Thymus (tissue), 11 donors: ENCODE measurements around the gene TK1. TPM values are rescaled to one million over a fixed set of nuclear protein-coding genes. Genes with fewer than 3 reads are reported as not detected.

Experiments used
- DNase-seq, 9 donors: peaks; one replicate each; pipeline ENCODE4 v3.0.0-alpha.2; 2013; ENCODE audit warnings: low spot score in 9 of 9, low read depth in 6 of 9, missing footprints in 1 of 9
- H3K27ac ChIP-seq, 2 donors: one replicate each; pipeline ENCODE4 v1.5.1; 2013; ENCODE audit warnings: control low read depth in 1 of 2, low read depth in 1 of 2, low read length in 1 of 2, mild to moderate bottlenecking in 1 of 2, moderate library complexity in 1 of 2
- H3K27me3 ChIP-seq, 2 donors: one replicate each; pipeline ENCODE4 v1.5.1; 2013; ENCODE audit warnings: low read length in 1 of 2; ENCODE audit not compliant: control insufficient read depth in 2 of 2, insufficient read depth in 1 of 2
- H3K36me3 ChIP-seq, 2 donors: one replicate each; pipeline ENCODE4 v1.5.1; 2013; ENCODE audit warnings: low read length in 1 of 2, mild to moderate bottlenecking in 1 of 2, moderate library complexity in 1 of 2; ENCODE audit not compliant: control insufficient read depth in 2 of 2, insufficient read depth in 2 of 2
- H3K4me1 ChIP-seq, 2 donors: one replicate each; pipeline ENCODE4 v1.5.1; 2013; ENCODE audit warnings: low read length in 2 of 2; ENCODE audit not compliant: control insufficient read depth in 2 of 2, insufficient read depth in 2 of 2
- H3K4me3 ChIP-seq, 2 donors: one replicate each; pipeline ENCODE4 v1.5.1; 2013; ENCODE audit warnings: low read length in 2 of 2, control low read depth in 1 of 2, mild to moderate bottlenecking in 1 of 2
- H3K9me3 ChIP-seq, 2 donors: one replicate each; pipeline ENCODE4 v1.5.1; 2013; ENCODE audit warnings: low read length in 1 of 2, mild to moderate bottlenecking in 1 of 2; ENCODE audit not compliant: control insufficient read depth in 2 of 2, insufficient read depth in 1 of 2
- WGBS: extraction: QIAGEN DNeasy Blood & Tissue Kit; methylation state at CpG from one replicate; pipeline ENCODE4 v1.1.7; 2013; 5-methylcytosine and 5-hydroxymethylcytosine counted together
- polyA plus RNA-seq: library from polyadenylated mRNA; stranded (reverse); fragments of 200-250 nt; gene quantifications from one replicate; pipeline ENCODE4 v1.2.3, GENCODE V29; 2013
- total RNA-seq: library from RNA; stranded (reverse); fragments of 120-200 nt; gene quantifications from one replicate; pipeline ENCODE4 v1.2.4, GENCODE V29; 2013
- donor health status: healthy.

The TK1 gene
- total and polyA plus RNA-seq, 2 donors, result 3.8 to 32.3 TPM

DNA sequence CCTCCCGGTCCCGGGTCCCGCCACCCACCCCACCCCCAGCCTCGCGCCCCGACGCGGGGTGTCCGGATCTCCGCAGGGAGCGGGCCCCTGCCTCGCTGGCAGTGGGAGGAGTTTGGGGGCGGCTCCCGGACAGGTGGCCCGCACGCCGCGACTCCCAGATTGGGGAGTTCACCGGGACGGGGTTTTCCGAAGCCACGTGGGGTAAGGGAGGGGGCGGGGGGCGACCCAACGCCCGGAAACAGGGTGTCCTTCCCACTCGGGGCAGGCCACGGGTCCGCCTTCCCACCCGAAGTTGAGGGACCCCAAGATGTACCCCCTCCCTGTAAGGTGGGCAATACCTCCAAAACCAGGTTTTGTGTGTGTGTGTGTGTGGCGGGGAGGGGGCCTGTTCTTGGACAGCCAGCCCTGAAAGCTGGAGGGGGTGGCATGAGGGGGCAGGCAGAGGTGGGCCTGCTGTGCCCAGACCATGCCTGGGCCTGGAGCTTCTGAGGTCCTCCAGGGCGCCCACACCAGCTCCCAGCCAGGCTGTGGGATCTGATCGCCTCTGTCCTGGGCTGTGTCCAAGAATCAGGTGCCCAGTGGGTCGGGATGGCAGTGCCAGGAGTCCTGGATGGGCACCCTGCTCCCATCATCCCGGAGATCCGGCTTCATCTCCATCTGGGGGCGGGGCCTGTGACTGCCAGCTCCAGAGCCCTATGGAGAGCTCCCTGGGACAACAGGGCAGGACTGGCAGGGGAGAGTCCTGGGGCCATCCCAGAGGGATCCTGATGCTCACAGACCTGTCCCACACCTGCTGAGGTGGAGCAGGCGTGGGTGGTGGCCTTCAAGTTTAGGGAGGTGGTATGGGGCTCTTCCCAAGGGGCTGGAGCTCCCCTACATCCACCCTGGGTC is 17.7 kb downstream of the TK1 start:
- peaks cover 7 to 54% of the 10 kb centered on the region in 2 donors for H3K4me1 ChIP-seq
- WGBS, result 17% methylated on average over 38 of the region's 38 CpGs
- H3K36me3 ChIP-seq, result peaks cover 15 to 28% of the 10 kb centered on the region in 2 donors
- H3K27me3 ChIP-seq, result no peaks in the 10 kb centered on the region
- peak in 1 of 9 donors; percentile 40 for DNase-seq
- peak overlapping the region; percentile 62 to 88 for H3K27ac ChIP-seq
- H3K4me3 ChIP-seq, result peak overlapping the region; percentile 55 to 75
- H3K9me3 ChIP-seq, result no peaks in the 10 kb centered on the region

DNA sequence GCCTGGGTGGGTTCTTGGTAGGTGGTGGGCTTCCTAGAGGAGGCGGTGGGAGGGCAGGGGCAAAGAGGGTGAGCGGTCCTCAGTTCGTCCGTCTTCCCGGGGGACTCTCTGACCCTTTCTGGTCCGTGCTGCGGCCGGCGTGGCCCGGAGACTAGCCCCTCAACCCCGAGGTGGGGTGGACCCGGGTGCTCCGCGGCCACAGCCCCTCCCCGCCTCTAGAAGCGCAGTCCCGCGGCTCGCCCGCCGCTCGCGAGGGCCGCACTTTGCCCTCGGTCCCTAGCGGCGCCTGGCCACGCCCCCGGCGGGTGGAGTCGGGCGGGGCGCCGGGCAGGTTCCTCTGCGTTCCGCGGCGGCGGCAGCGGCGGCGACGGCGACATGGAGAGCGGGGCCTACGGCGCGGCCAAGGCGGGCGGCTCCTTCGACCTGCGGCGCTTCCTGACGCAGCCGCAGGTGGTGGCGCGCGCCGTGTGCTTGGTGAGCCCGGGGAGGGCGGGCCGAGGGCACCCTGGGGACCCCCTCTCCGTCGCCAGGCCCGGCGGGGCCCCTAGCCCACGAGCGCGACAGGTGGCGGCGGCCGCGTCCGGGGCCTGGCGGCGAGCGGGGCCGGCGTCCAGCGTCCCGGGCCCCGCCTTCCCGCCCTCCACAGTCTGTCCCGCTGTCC is 18.5 kb downstream of the TK1 start, which contains the start of gene SYNGR2:
Gene SYNGR2, plus strand, starts transcription at position 340 of the 661 bp plus-strand sequence. Its CDS starts 36 bp downstream, at position 376.
- Histone ChIP-seq H3K27ac (peak within 1 kb of the TSS; percentile 62 to 88), H3K9me3 (no peaks in the 10 kb centered on the region), H3K4me1 (peaks cover 7 to 46% of the 10 kb centered on the region in 2 donors), H3K27me3 (no peaks in the 10 kb centered on the region), H3K4me3 (peak within 1 kb of the TSS; percentile 55 to 75), H3K36me3 (peaks cover 14 to 20% of the 10 kb centered on the region in 2 donors)
- peak in 8 of 9 donors; percentile 66 to 92 (median 76) for DNase-seq
- under 1% methylated on average over 84 of the region's 84 CpGs for WGBS

DNA sequence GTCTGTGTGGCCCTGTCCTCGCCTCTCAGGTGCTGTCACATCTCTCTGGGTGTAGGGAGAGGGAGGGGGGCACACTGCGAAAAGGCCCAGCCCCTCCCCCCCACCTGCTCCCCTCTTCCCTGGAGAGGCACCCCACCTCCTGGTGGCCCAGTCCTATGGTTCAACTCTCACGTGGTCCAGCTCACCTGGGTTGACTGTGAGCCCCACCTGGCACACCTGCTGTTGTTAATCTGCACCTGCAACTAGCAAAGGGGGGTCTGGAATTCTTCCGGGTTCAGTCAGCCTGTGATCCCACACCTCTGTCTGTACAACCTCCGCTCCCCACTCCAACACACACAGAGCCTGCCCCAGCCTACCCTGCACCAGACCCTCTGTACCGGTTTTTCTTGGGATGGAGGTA is 20.4 kb downstream of the TK1 start:
- Histone ChIP-seq H3K4me1 (peaks cover 7 to 27% of the 10 kb centered on the region in 2 donors), H3K9me3 (no peaks in the 10 kb centered on the region), H3K27ac (no peak overlapping the region), H3K36me3 (peaks cover 3 to 4% of the 10 kb centered on the region in 2 donors), H3K27me3 (no peaks in the 10 kb centered on the region), H3K4me3 (no peak overlapping the region)
- 78% methylated on average over 6 of the region's 6 CpGs for WGBS
- no peak for DNase-seq

DNA sequence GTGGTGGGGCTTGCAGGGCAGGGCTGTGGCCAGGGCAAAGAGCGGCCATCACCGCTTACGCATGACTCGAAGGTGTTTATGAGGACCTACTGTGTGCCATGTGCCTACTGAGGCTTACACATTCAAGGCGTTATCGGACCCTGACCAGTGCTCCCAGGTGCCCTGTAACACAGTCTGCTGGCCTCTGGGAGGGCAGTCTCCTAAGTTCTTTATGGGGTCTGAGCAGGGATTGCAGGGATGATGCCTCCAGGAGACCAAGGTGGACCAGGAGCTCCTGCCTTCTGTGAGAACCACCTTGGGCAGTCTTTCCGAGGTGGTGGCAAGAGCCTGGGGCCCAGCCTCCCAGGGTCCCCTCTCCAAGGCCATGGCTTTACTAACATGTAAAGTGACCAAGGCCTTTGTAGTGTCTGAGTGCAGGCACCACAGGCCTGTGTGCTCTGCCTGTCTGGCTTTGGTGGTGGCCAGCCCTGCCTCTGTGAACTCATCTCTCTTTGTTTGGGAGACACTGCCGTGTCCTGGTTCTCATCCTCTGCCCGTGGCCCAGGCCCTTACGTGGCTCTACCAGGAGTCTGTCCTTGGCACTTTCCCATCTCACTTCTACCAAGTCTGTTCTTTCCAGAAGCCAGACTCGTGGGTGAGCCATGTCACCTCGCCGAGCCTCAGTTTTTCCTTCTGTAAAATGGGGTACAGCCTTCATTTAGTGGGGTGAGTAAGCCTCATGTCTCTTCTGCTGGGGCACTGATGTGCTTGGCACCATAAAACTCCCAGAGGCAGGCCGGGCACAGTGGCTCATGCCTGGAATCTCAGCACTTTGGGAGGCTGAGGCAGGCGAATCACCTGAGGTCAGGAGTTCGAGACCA is 21.9 kb downstream of the TK1 start:
- Histone ChIP-seq H3K4me1 (peaks cover 7 to 20% of the 10 kb centered on the region in 2 donors), H3K36me3 (no peaks in the 10 kb centered on the region), H3K9me3 (no peaks in the 10 kb centered on the region), H3K27ac (no peak overlapping the region), H3K27me3 (no peaks in the 10 kb centered on the region), H3K4me3 (no peak overlapping the region)
- no peak for DNase-seq
- WGBS, result 94% methylated on average over 16 of the region's 16 CpGs

DNA sequence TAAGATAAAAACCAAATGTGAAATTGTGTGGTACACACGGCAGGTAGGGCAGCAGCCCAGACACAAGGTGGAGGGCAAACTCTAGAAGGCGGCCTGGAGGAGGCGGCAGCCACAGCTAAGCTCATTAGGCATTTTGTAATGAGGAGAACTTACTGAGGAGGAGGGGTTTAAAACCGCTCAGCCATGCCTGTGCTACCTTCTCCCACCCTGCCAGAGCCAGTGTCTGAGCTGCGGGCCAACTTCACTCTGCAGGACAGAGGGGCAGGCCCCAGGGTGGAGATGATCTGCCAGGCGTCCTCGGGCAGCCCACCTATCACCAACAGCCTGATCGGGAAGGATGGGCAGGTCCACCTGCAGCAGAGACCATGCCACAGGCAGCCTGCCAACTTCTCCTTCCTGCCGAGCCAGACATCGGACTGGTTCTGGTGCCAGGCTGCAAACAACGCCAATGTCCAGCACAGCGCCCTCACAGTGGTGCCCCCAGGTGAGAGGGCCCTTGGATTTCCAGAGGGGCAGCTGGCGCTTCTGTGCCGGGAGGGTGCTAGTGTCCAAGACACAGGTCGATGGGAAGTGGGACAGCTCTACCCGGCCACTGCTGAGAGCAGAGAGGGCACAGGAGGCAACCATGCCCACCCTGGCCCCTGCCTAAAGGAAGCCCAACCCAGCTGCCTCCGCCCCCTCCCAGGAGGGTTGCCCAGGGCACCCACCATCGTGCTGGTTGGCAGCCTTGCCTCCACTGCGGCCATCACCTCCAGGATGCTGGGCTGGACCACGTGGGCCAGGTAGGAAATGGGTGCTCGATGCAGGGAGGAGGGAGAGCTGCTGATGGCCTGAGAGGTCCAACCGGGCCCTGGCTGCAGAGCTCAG is 22.7 kb downstream of the TK1 start:
- peaks cover 2 to 21% of the 10 kb centered on the region in 2 donors for H3K4me1 ChIP-seq
- 77% methylated on average over 22 of the region's 22 CpGs for WGBS
- no peak for DNase-seq
- no peaks in the 10 kb centered on the region for H3K36me3 ChIP-seq
- no peaks in the 10 kb centered on the region for H3K9me3 ChIP-seq
- no peak overlapping the region for H3K27ac ChIP-seq
- H3K4me3 ChIP-seq, result no peak overlapping the region
- H3K27me3 ChIP-seq, result no peaks in the 10 kb centered on the region

DNA sequence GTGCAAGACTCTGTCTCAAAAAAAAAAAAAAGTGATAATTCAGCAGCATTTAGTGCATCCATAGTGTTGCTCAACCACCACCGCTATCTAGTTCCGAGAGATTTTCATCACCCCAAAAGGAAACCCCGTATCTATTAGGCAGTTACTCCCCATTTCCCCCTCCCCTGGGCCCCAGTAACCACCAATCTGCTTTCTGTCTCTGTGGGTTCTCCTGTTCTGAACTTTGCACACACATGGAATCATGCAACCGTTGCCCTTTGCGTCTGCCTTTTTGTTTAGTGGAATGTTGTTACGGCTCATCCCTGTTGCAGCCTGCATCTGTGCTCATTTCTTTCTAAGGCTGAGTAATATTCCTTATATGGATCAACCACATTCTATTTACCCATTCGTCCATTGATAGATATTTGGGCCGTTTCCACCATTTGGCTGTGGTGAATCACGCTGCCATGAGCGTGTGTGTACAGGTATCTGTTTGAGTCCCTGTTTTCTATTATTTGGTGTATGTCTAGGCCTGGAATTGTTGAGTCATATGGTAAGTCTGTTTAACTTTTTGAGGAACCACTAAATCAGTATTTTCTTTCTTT is 27.2 kb downstream of the TK1 start:
- Histone ChIP-seq H3K4me1 (peaks cover 0 to 20% of the 10 kb centered on the region in 2 donors), H3K4me3 (no peak overlapping the region), H3K27ac (no peak overlapping the region), H3K27me3 (no peaks in the 10 kb centered on the region), H3K36me3 (no peaks in the 10 kb centered on the region), H3K9me3 (no peaks in the 10 kb centered on the region)
- WGBS, result 73% methylated on average over 10 of the region's 10 CpGs
- no peak for DNase-seq

DNA sequence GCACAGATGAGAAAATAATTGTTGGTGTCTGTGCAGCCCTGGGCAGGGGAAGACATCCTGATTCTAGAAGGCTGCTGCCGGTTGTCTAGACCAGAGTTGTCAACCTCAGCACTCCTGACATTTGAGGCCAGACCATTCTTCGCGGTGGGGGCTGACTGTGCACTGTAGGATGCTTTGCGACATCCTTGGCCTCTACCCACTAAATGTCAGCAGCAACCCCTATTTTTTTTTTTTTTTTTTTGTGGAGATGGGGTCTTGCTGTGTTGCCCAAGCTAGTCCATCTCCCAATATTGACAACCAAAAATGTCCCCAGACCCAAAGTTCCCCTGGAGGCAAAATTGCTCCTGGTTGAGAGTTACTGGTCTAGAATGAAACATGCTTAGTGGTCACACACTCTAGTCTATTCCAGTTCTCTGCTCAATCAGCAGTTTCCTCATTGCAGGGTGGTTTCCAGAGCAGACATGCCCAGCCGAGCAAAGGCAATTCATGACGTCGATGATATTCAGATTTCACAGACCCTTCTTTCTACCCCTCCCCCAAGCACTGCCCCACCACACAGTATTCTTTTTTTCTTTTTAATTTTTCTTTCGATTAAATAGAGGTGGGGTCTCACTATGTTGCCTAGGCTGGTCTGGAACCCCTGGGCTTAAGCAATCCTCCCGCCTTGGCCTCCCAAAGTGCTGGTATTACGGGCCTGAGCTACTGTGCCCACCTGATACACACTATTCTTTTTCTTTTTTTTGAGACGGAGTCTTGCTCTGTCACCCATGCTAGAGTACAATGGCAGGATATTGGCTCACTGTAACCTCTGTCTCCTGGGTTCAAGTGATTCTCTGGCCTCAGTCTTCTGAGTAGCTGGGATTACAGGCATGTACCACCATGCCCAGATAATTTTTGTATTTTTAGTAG is 31.7 kb downstream of the TK1 start:
- Histone ChIP-seq H3K36me3 (no peaks in the 10 kb centered on the region), H3K4me3 (no peak overlapping the region), H3K27me3 (no peaks in the 10 kb centered on the region), H3K27ac (peak overlapping the region; percentile 65 to 79), H3K9me3 (no peaks in the 10 kb centered on the region), H3K4me1 (peaks cover 0 to 20% of the 10 kb centered on the region in 2 donors)
- WGBS, result 86% methylated on average over 11 of the region's 11 CpGs
- peak in 1 of 9 donors; percentile 49 for DNase-seq
